Activated naive CD8-positive, alpha-beta T cell treated with anti-CD3 and anti-CD28 coated beads, Interleukin-2, amount 10 ng/mL, durations not matched to agents 7 days and 5 days (primary cell): ENCODE results near the gene KLHDC10. TPM values are rescaled to one million over a fixed set of nuclear protein-coding genes. Genes with fewer than 3 reads are reported as not detected.
"Not testable (repeated sequence)": the region's sequence is repeated elsewhere in the genome, so short reads cannot be mapped to it uniquely, and the experiment has no call there.

ENCODE experiments used
- ATAC-seq: fragments of 150-1000 bp; cut with Tn5 transposase; one replicate; pipeline ENCODE4 v1.10.0; 2021; ENCODE audit warnings: low read depth, moderate library complexity
- POLR2A ChIA-PET: fragments of 350-600 bp; sonication (Branson Sonifier 250); formaldehyde crosslinking; loops from one replicate; lab custom pipeline; 2021; ENCODE audit warnings: antibody characterized with exemption; lab: Charles Lee
- DNase-seq: peaks from one replicate; pipeline ENCODE4 v3.0.0; 2021
- H3K27ac Mint-ChIP-seq: one replicate; pipeline ENCODE4 v1.8.0; 2022; ENCODE audit warnings: mild to moderate bottlenecking, mixed read lengths
- H3K27me3 Mint-ChIP-seq: one replicate; pipeline ENCODE4 v1.8.0; 2022; ENCODE audit warnings: mild to moderate bottlenecking, moderate library complexity, mixed read lengths
- H3K36me3 Mint-ChIP-seq: one replicate; pipeline ENCODE4 v1.8.0; 2021; ENCODE audit warnings: mild to moderate bottlenecking, mixed read lengths
- H3K4me1 Mint-ChIP-seq: one replicate; pipeline ENCODE4 v1.8.0; 2021; ENCODE audit warnings: mixed read lengths
- H3K4me3 Mint-ChIP-seq: one replicate; pipeline ENCODE4 v1.8.0; 2022; ENCODE audit warnings: mild to moderate bottlenecking, moderate library complexity, mixed read lengths
- H3K9me3 Mint-ChIP-seq: one replicate; pipeline ENCODE4 v1.8.0; 2021; ENCODE audit warnings: mixed read lengths
- total RNA-seq, 2 experiments: library from RNA; stranded (reverse); gene quantifications; one replicate each; pipeline ENCODE4 v1.2.3, GENCODE V29; 2021

Gene KLHDC10
- total RNA-seq, 2 experiments from 2014 or later, result 15.6 to 15.7 TPM

GRCh38 chr7:130087364-130087763 lies 17.0 kb downstream of the KLHDC10 start:
- H3K36me3 Mint-ChIP-seq, result peaks cover 11% of the 10 kb centered on the region
- no peak overlapping the region for H3K27ac Mint-ChIP-seq
- DNase-seq (no peak), ATAC-seq (no peak)
- H3K27me3 Mint-ChIP-seq, result no peaks in the 10 kb centered on the region
- no peak overlapping the region for H3K4me3 Mint-ChIP-seq
- POLR2A ChIA-PET, result interaction anchor here (0.7 kb wide), 1 partner anchor 39 kb away, joined by 3 read pairs; no protein-coding TSS in a partner anchor
- peaks cover 3% of the 10 kb centered on the region for H3K4me1 Mint-ChIP-seq
- no peaks in the 10 kb centered on the region for H3K9me3 Mint-ChIP-seq

- H3K36me3 Mint-ChIP-seq, result peaks cover 5% of the 10 kb centered on the region
- no peak for DNase-seq
Observed at GRCh38 chr7:130090745-130091532, 20.6 kb downstream of the KLHDC10 start.

GRCh38 chr7:130091999-130092398 lies 21.7 kb downstream of the KLHDC10 start:
- POLR2A ChIA-PET, result no interaction called here
- H3K4me3 Mint-ChIP-seq, result no peak overlapping the region
- DNase-seq (no peak), ATAC-seq (no peak)
- H3K27ac Mint-ChIP-seq, result no peak overlapping the region
- H3K9me3 Mint-ChIP-seq, result no peaks in the 10 kb centered on the region
- H3K27me3 Mint-ChIP-seq, result no peaks in the 10 kb centered on the region
- no peaks in the 10 kb centered on the region for H3K4me1 Mint-ChIP-seq
- peaks cover 5% of the 10 kb centered on the region for H3K36me3 Mint-ChIP-seq

More at GRCh38 chr7:130090745-130091532, 20.6 kb downstream of the KLHDC10 start:
- ATAC-seq, result no peak
- Mint-ChIP-seq H3K4me3 (no peak overlapping the region), H3K4me1 (no peaks in the 10 kb centered on the region), H3K9me3 (no peaks in the 10 kb centered on the region), H3K27me3 (no peaks in the 10 kb centered on the region), H3K27ac (no peak overlapping the region)
- POLR2A ChIA-PET, result no interaction called here

- H3K27me3 Mint-ChIP-seq, result no peaks in the 10 kb centered on the region
- H3K4me1 Mint-ChIP-seq, result no peaks in the 10 kb centered on the region
- peaks cover 5% of the 10 kb centered on the region for H3K36me3 Mint-ChIP-seq
- no peak overlapping the region for H3K4me3 Mint-ChIP-seq
- ATAC-seq (no peak), DNase-seq (no peak)
- H3K27ac Mint-ChIP-seq, result no peak overlapping the region
- POLR2A ChIA-PET, result no interaction called here
- no peaks in the 10 kb centered on the region for H3K9me3 Mint-ChIP-seq
Observed at GRCh38 chr7:130092598-130092997, 22.3 kb downstream of the KLHDC10 start.

GRCh38 chr7:130095812-130096211 lies 25.5 kb downstream of the KLHDC10 start:
- DNase-seq (no peak), ATAC-seq (no peak)
- Mint-ChIP-seq H3K36me3 (peaks cover 9% of the 10 kb centered on the region), H3K4me1 (peaks cover 2% of the 10 kb centered on the region), H3K4me3 (no peak overlapping the region), H3K27ac (no peak overlapping the region), H3K9me3 (no peaks in the 10 kb centered on the region), H3K27me3 (no peaks in the 10 kb centered on the region)
- POLR2A ChIA-PET, result no interaction called here

- H3K4me1 Mint-ChIP-seq, result peaks cover 2% of the 10 kb centered on the region
- H3K36me3 Mint-ChIP-seq, result peaks cover 7% of the 10 kb centered on the region
- H3K27me3 Mint-ChIP-seq, result no peaks in the 10 kb centered on the region
- DNase-seq, result no peak
- H3K9me3 Mint-ChIP-seq, result no peaks in the 10 kb centered on the region
- H3K4me3 Mint-ChIP-seq, result no peak overlapping the region
- ATAC-seq, result no peak
- POLR2A ChIA-PET, result no interaction called here
- H3K27ac Mint-ChIP-seq, result no peak overlapping the region
Observed at GRCh38 chr7:130096243-130096827, 26.0 kb downstream of the KLHDC10 start.

- ATAC-seq (no peak), DNase-seq (no peak)
- H3K9me3 Mint-ChIP-seq, result no peaks in the 10 kb centered on the region
- peaks cover 9% of the 10 kb centered on the region for H3K36me3 Mint-ChIP-seq
- peaks cover 2% of the 10 kb centered on the region for H3K4me1 Mint-ChIP-seq
- H3K27ac Mint-ChIP-seq, result no peak overlapping the region
- no peak overlapping the region for H3K4me3 Mint-ChIP-seq
- POLR2A ChIA-PET, result no interaction called here
- H3K27me3 Mint-ChIP-seq, result no peaks in the 10 kb centered on the region
Observed at GRCh38 chr7:130099331-130099730, 29.0 kb downstream of the KLHDC10 start.

GRCh38 chr7:130102588-130102987 lies 32.3 kb downstream of the KLHDC10 start:
- POLR2A ChIA-PET, result no interaction called here
- peaks cover 10% of the 10 kb centered on the region for H3K36me3 Mint-ChIP-seq
- no peak overlapping the region for H3K27ac Mint-ChIP-seq
- ATAC-seq (no peak), DNase-seq (no peak)
- no peaks in the 10 kb centered on the region for H3K27me3 Mint-ChIP-seq
- peaks cover 2% of the 10 kb centered on the region for H3K4me1 Mint-ChIP-seq
- no peaks in the 10 kb centered on the region for H3K9me3 Mint-ChIP-seq
- no peak overlapping the region for H3K4me3 Mint-ChIP-seq

GRCh38 chr7:130107949-130108674 lies 37.8 kb downstream of the KLHDC10 start:
- POLR2A ChIA-PET, result no interaction called here
- Mint-ChIP-seq H3K4me1 (no peaks in the 10 kb centered on the region), H3K27me3 (no peaks in the 10 kb centered on the region), H3K4me3 (no peak overlapping the region), H3K27ac (no peak overlapping the region), H3K36me3 (peaks cover 6% of the 10 kb centered on the region), H3K9me3 (no peaks in the 10 kb centered on the region)
- ATAC-seq (no peak), DNase-seq (no peak)

- Mint-ChIP-seq H3K27ac (no peak overlapping the region), H3K4me3 (no peak overlapping the region), H3K27me3 (no peaks in the 10 kb centered on the region), H3K4me1 (no peaks in the 10 kb centered on the region), H3K9me3 (no peaks in the 10 kb centered on the region), H3K36me3 (peaks cover 6% of the 10 kb centered on the region)
- DNase-seq (no peak), ATAC-seq (no peak)
- POLR2A ChIA-PET, result no interaction called here
Observed at GRCh38 chr7:130108809-130109208, 38.5 kb downstream of the KLHDC10 start.

- Mint-ChIP-seq H3K36me3 (peaks cover 5% of the 10 kb centered on the region), H3K4me1 (no peaks in the 10 kb centered on the region), H3K27me3 (no peaks in the 10 kb centered on the region), H3K4me3 (no peak overlapping the region), H3K9me3 (no peaks in the 10 kb centered on the region), H3K27ac (no peak overlapping the region)
- DNase-seq (no peak), ATAC-seq (no peak)
- POLR2A ChIA-PET, result no interaction called here
Observed at GRCh38 chr7:130112093-130112492, 41.8 kb downstream of the KLHDC10 start.

- DNase-seq (no peak), ATAC-seq (no peak)
- H3K27me3 Mint-ChIP-seq, result no peaks in the 10 kb centered on the region
- no peaks in the 10 kb centered on the region for H3K9me3 Mint-ChIP-seq
- H3K27ac Mint-ChIP-seq, result no peak overlapping the region
- H3K4me1 Mint-ChIP-seq, result no peaks in the 10 kb centered on the region
- H3K36me3 Mint-ChIP-seq, result peaks cover 8% of the 10 kb centered on the region
- POLR2A ChIA-PET, result no interaction called here
- H3K4me3 Mint-ChIP-seq, result no peak overlapping the region
Observed at GRCh38 chr7:130112662-130113425, 42.5 kb downstream of the KLHDC10 start.

- POLR2A ChIA-PET, ATAC-seq, H3K4me3 Mint-ChIP-seq, DNase-seq, H3K27me3 Mint-ChIP-seq, H3K9me3 Mint-ChIP-seq, H3K27ac Mint-ChIP-seq, H3K4me1 Mint-ChIP-seq, H3K36me3 Mint-ChIP-seq: not testable (repeated sequence)
Observed at GRCh38 chr7:130113426-130113805, 43.1 kb downstream of the KLHDC10 start.
